SK-N-SH (cell line): Measurements from ENCODE around the gene ATF7IP2. TPM values are rescaled to one million over a fixed set of nuclear protein-coding genes. Genes with fewer than 3 reads are reported as not detected.
A peak's percentile ranks its signal among the peaks of the same experiment; 100 is the strongest.

Experiments used
- CTCF ChIA-PET: fragments of 300-600, 350-600 bp; formaldehyde crosslinking; extraction: SDS; loops from one replicate; lab custom pipeline; 2021; lab: Yijun Ruan, JAX
- POLR2A ChIA-PET: fragments of 350-600 bp; sonication (Branson Sonifier 250); formaldehyde crosslinking; extraction: SDS; loops from one replicate; lab custom pipeline; 2020; ENCODE audit warnings: antibody characterized with exemption, inconsistent platforms; lab: Yijun Ruan, JAX
- DNase-seq: peaks from one replicate; pipeline ENCODE4 v3.0.0; 2012
- H2AFZ ChIP-seq: fragments of 200-600 bp; sonication (generic); 2 replicates; pipeline ENCODE4 v1.8.1; 2016; ENCODE audit warnings: antibody characterized with exemption, mild to moderate bottlenecking, low read depth
- H3F3A ChIP-seq: fragments of 200-600 bp; sonication (generic); replicated peaks from 2 replicates; pipeline ENCODE3; 2016; ENCODE audit warnings: antibody characterized with exemption, mild to moderate bottlenecking; ENCODE audit not compliant: insufficient read depth
- H3K27ac ChIP-seq, 2 experiments: fragments of 200-500 bp in 1 of 2; fragments of 200-600 bp in 1 of 2; sonication (Bioruptor generic) in 1 of 2; sonication (generic), shearing (Covaris generic) in 1 of 2; 2 replicates each; pipeline versions ENCODE4 v1.5.1 to v1.6.1; 2014 to 2016; ENCODE audit warnings: low read depth in 2 of 2, inconsistent platforms in 1 of 2, low read length in 1 of 2, mild to moderate bottlenecking in 1 of 2, mixed read lengths in 1 of 2
- H3K27me3 ChIP-seq: fragments of 200-600 bp; sonication (generic), shearing (Covaris generic); 2 replicates; pipeline ENCODE4 v1.6.1; 2016; ENCODE audit warnings: mixed run types; ENCODE audit not compliant: insufficient read depth
- H3K36me3 ChIP-seq, 2 experiments: fragments of 200-500 bp in 1 of 2; fragments of 200-600 bp in 1 of 2; sonication (Bioruptor generic) in 1 of 2; sonication (generic) in 1 of 2; replicated peaks in 1 of 2; 2 replicates each; pipeline versions ENCODE3 to v1.5.1; 2014 to 2016; ENCODE audit warnings: low read length in 1 of 2, mild to moderate bottlenecking in 1 of 2; ENCODE audit not compliant: insufficient read depth in 2 of 2, control insufficient read depth in 1 of 2
- H3K4me1 ChIP-seq, 2 experiments: fragments of 200-500 bp in 1 of 2; fragments of 200-600 bp in 1 of 2; sonication (Bioruptor generic) in 1 of 2; sonication (generic), shearing (Covaris generic) in 1 of 2; 2 replicates each; pipeline versions ENCODE4 v1.5.1 to v1.6.1; 2014 to 2016; ENCODE audit warnings: low read depth in 1 of 2, low read length in 1 of 2, mixed run types in 1 of 2; ENCODE audit not compliant: insufficient read depth in 2 of 2, control insufficient read depth in 1 of 2
- H3K4me2 ChIP-seq: fragments of 200-600 bp; sonication (generic), shearing (Covaris generic); 2 replicates; pipeline ENCODE4 v1.6.1; 2017; ENCODE audit warnings: mixed run types
- H3K4me3 ChIP-seq, 2 experiments: fragments of 200-500 bp in 1 of 2; fragments of 200-600 bp in 1 of 2; sonication (Bioruptor generic) in 1 of 2; sonication (generic), shearing (Covaris generic) in 1 of 2; 2 replicates each; pipeline versions ENCODE4 v1.5.1 to v1.8.1; 2014 to 2016; ENCODE audit warnings: low read depth in 2 of 2, inconsistent platforms in 1 of 2, low read length in 1 of 2, mild to moderate bottlenecking in 1 of 2, mixed read lengths in 1 of 2, moderate library complexity in 1 of 2
- H3K79me2 ChIP-seq: fragments of 200-600 bp; sonication (generic); 2 replicates; pipeline ENCODE4 v1.8.1; 2017; ENCODE audit warnings: mild to moderate bottlenecking; ENCODE audit not compliant: insufficient read depth
- H3K9ac ChIP-seq: fragments of 200-600 bp; sonication (generic); 2 replicates; pipeline ENCODE4 v1.6.1; 2017; ENCODE audit warnings: mixed run types
- H3K9me2 ChIP-seq: fragments of 200-600 bp; sonication (generic); 2 replicates; pipeline ENCODE4 v1.6.1; 2017; ENCODE audit warnings: mixed run types
- H3K9me3 ChIP-seq: fragments of 200-600 bp; sonication (generic); 2 replicates; pipeline ENCODE4 v1.6.1; 2017; ENCODE audit warnings: mixed run types, mild to moderate bottlenecking, moderate library complexity
- H4K20me1 ChIP-seq: fragments of 200-600 bp; sonication (generic); 2 replicates; pipeline ENCODE4 v1.6.1; 2017; ENCODE audit warnings: mild to moderate bottlenecking, mixed run types; ENCODE audit not compliant: insufficient read depth
- CHD2 ChIP-seq: fragments of 150-350 bp; IDR thresholded peaks from 2 replicates; pipeline ENCODE4 v1.6.1; 2018; ENCODE audit warnings: low read length; ENCODE audit not compliant: partially characterized antibody
- EZH2phosphoT487 ChIP-seq: fragments of 200-600 bp; sonication (generic); IDR thresholded peaks from 2 replicates; pipeline ENCODE4 v1.6.1; 2017; ENCODE audit warnings: low read depth, mixed run types, mild to moderate bottlenecking, antibody characterized with exemption, moderate library complexity, borderline replicate concordance
- FOSL2 ChIP-seq: IDR thresholded peaks from 2 replicates; pipeline ENCODE4 v1.4.0; 2012; ENCODE audit warnings: low read depth, mild to moderate bottlenecking, moderate library complexity, borderline replicate concordance
- FOXJ3 ChIP-seq: sonication (generic); formaldehyde crosslinking; IDR thresholded peaks from 2 replicates; pipeline ENCODE4 v1.5.1; 2020; ENCODE audit warnings: mild to moderate bottlenecking, missing genetic modification reagents
- FOXM1 ChIP-seq: IDR thresholded peaks from 2 replicates; pipeline ENCODE4 v1.4.0; 2012; ENCODE audit warnings: low read depth, mild to moderate bottlenecking
- GABPA ChIP-seq: IDR thresholded peaks from 2 replicates; pipeline ENCODE4 v1.4.0; 2012; ENCODE audit warnings: low read depth, mild to moderate bottlenecking
- JUND ChIP-seq: IDR thresholded peaks from 2 replicates; pipeline ENCODE4 v1.4.0; 2012
- MAX ChIP-seq: IDR thresholded peaks from 2 replicates; pipeline ENCODE4 v1.4.0; 2012; ENCODE audit warnings: low read depth
- MEF2A ChIP-seq: IDR thresholded peaks from 2 replicates; pipeline ENCODE4 v1.4.0; 2012; ENCODE audit warnings: low read depth, borderline replicate concordance
- MXI1 ChIP-seq: IDR thresholded peaks from 2 replicates; pipeline ENCODE4 v1.6.1; 2012; ENCODE audit warnings: mild to moderate bottlenecking, low read depth, low read length, improper control_type of control experiment
- NFIC ChIP-seq: IDR thresholded peaks from 2 replicates; pipeline ENCODE4 v1.4.0; 2012; ENCODE audit warnings: borderline replicate concordance
- NRF1 ChIP-seq: IDR thresholded peaks from 2 replicates; pipeline ENCODE4 v1.6.1; 2012; ENCODE audit warnings: low read depth, mild to moderate bottlenecking, low read length
- RCOR1 ChIP-seq: fragments of 150-350 bp; IDR thresholded peaks from 2 replicates; pipeline ENCODE4 v1.6.1; 2017; ENCODE audit warnings: antibody characterized with exemption, low read length
- REST ChIP-seq: IDR thresholded peaks from 2 replicates; pipeline ENCODE4 v1.6.1; 2012; ENCODE audit warnings: mild to moderate bottlenecking, low read depth, low read length, moderate library complexity
- RXRA ChIP-seq: IDR thresholded peaks from 2 replicates; pipeline ENCODE4 v1.4.0; 2012; ENCODE audit warnings: low read depth, mild to moderate bottlenecking, borderline replicate concordance
- TAF1 ChIP-seq: IDR thresholded peaks from 2 replicates; pipeline ENCODE4 v1.6.1; 2012; ENCODE audit warnings: low read depth, mild to moderate bottlenecking, low read length, moderate library complexity, borderline replicate concordance
- TCF12 ChIP-seq: IDR thresholded peaks from 2 replicates; pipeline ENCODE4 v1.4.0; 2012
- USF2 ChIP-seq: fragments of 150-350 bp; IDR thresholded peaks from 2 replicates; pipeline ENCODE4 v1.6.1; 2017; ENCODE audit warnings: antibody characterized with exemption, low read length, low read depth, borderline replicate concordance
- WGBS: methylation state at CpG from one replicate; pipeline ENCODE4 v1.1.6; 2017; ENCODE audit warnings: low lambda C conversion rate; 5-methylcytosine and 5-hydroxymethylcytosine counted together
- polyA plus RNA-seq, 3 experiments: library from polyadenylated mRNA; depleted of rRNA; stranded (reverse); fragments of >200 nt; gene quantifications; 2 replicates each; pipeline ENCODE4 v1.2.3, GENCODE V29; 2012
- TF ChIP-seq, protein P1 (sequence below): IDR thresholded peaks from 2 replicates; pipeline ENCODE4 v1.4.0; 2012; ENCODE audit warnings: low read depth, borderline replicate concordance

Gene ATF7IP2
- polyA plus RNA-seq, 1 of the 3 experiments (the other 2 are of a cell fraction) = 0.35 TPM

DNA sequence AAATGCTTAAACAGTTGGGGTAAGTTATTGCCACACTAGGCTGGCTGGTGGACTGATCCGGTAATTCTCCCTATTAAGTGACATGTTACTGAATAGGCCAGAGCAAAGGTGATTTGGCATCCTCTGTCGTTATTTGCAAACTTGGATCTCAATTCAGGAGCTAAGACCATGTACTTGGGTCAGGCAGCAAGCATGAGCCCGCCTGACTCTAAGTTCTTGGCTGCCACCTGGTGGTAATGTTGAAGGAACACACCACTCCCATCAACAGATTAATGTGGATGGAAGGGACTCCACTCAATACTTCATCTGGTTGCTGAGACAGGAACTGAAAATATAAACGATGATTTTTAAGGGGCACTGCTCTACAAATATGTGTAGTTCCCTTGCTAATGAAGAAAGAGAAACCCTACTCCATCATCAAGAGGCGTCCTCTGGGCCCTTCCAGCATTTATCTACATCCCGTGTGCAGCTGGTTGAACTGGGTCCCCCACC lies 123.7 kb downstream of the ATF7IP2 start (continued):
- TF ChIP-seq NFIC (no peak), NRF1 (no peak), RXRA (no peak), FOXJ3 (no peak), RCOR1 (peak; percentile 44; the same call in 1 of the 2 replicates), MXI1 (no peak), CHD2 (no peak), TCF12 (no peak)
- TF ChIP-seq, all 33 proteins: peak for 4

DNA sequence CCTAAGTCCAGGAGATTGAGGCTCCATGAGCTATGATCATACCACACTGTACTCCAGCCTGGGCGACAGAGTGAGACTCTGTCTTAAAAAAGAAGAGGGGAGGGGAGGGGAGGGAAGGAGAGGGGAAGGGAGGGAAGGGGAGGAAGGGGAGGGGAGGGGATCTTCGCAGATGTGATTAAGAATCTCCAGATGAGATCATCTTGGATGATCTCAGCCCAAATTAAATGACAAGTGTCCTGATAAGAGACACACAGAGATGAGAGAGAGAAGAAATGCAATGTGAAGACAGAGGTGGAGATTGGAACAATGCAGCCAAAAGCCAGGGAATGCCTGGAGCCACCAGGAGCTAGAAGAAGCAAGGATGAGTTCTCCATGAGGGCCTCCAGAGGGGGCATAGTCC lies 124.4 kb downstream of the ATF7IP2 start:
- POLR2A ChIA-PET = no interaction called here
- Histone ChIP-seq H3K36me3 (no peaks in the 10 kb centered on the region), H3K9me3 (no peaks in the 10 kb centered on the region), H3K27ac (no peak overlapping the region), H3K9me2 (no peaks in the 10 kb centered on the region), H3K4me1 (no peaks in the 10 kb centered on the region; a peak in 1 of 4 replicates), H3K27me3 (no peaks in the 10 kb centered on the region), H3F3A (no peaks in the 10 kb centered on the region), H3K4me3 (no peak overlapping the region), H2AFZ (no peak overlapping the region), H4K20me1 (no peaks in the 10 kb centered on the region), H3K79me2 (no peaks in the 10 kb centered on the region), H3K9ac (no peak overlapping the region), H3K4me2 (no peak overlapping the region)
- TF ChIP-seq FOSL2 (no peak), JUND (no peak), MXI1 (no peak), REST (no peak), RCOR1 (no peak), FOXM1 (no peak), MEF2A (no peak), GABPA (no peak), EZH2phosphoT487 (no peak), MAX (no peak), RXRA (no peak), TAF1 (no peak), USF2 (no peak), TCF12 (no peak), NFIC (no peak), NRF1 (no peak)
- TF ChIP-seq, protein P1, sequence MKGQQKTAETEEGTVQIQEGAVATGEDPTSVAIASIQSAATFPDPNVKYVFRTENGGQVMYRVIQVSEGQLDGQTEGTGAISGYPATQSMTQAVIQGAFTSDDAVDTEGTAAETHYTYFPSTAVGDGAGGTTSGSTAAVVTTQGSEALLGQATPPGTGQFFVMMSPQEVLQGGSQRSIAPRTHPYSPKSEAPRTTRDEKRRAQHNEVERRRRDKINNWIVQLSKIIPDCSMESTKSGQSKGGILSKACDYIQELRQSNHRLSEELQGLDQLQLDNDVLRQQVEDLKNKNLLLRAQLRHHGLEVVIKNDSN = no peak
- WGBS = 46% methylated on average over 2 of the region's 2 CpGs
- CTCF ChIA-PET = interaction anchor here (0.7 to 16.7 kb wide), 19 partner anchors 8 to 1943 kb away, joined by 3 to 305 read pairs (median 4); partner anchors contain the start of gene NUBP1
- no peak for DNase-seq
